HG03571 (cell line): ENCODE results near the gene EVPL.
"Not testable (repeated sequence)": the region's sequence is repeated elsewhere in the genome, so short reads cannot be mapped to it uniquely, and the experiment has no call there.

Experiments used
- ATAC-seq: cut with Tn5 transposase; IDR thresholded peaks from one replicate; pipeline ENCODE4 v1.9.1; 2021; ENCODE audit not compliant: unreplicated experiment

EVPL gene

GRCh38 chr17:76048025-76048605, 21.0 kb upstream of the EVPL start:
- ATAC-seq: no peak

DNA sequence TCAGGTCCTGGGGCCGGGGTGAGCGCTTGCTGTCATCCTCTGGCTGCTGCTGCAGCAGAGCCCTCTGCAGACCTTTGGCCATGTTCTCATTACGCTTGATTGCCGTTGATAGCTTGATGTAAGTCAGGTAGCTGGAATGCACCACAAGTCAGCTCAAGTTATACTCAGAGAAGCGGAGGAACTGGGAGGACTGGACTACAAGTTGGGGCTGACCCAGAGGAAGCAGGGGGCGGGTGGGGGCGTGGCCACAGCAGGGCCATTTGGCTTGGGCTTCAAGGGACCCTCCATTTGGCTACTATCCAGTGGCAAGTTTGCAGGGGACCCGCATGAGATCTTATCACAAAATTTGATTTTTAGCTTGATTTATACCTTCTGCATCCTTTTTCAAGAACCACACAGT, 19.0 kb upstream of the EVPL start:
- no peak for ATAC-seq

DNA sequence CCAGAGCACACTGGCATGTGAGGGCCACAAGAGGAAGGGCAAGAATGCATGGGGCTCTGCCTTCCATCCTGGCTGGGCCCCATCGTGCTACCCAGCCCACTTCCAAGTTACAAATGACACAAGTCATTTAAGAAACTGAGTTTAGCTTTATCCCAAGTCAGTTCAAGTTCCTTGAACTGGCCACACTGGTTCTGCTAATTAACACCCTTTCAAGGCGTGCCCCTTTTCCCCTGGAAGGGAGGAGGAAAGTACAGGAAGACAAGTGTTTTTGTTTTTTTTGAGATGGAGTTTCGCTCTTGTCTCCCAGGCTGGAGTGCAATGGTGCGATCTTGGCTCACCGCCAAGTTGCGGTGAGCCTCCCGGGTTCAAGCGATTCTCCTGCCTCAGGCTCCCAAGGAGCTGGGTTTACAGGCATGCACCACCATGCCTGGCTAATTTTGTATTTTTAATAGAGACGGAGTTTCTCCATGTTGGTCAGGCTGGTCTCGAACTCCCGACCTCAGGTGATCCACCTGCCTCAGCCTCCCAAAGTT, 17.4 kb upstream of the EVPL start:
- not testable (repeated sequence) for ATAC-seq

DNA sequence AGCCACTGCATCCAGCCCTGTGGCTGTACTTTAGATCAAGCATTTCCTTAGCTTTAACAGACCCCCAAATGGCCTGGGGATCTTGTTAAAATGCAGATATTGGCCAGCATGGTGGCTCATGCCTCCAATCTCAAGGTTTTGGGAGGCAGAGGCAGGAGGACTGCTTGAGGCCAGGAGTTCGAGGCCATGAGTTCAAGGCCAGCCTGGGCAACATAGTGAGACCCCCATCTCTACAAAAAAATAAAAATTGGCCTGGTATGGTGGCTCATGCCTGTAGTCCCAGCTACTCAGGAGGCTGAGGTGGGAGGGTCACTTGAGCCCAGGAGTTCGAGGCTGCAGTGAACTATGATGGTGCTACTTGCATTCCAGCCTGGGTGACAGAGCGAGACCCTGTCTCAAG, 15.8 kb upstream of the EVPL start:
- not testable (repeated sequence) for ATAC-seq

DNA sequence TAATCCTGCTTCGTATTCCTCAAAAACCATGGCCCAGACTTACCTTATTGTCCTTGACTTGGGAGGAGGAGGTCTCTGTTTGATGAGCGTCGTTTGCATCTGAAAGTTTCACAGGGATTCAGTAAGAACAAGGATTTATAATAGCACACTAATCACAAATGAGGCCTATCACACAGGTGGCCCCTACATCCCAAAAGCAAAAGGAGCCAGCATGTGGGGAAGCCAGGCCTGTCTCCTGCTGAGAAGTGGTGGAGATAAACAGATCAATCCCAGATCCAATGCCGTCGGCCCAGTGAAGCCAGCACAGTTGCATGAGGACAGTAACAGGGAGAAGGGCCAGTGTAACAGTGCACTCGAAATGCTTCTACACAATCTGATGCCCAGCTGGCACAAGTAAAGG, 13.3 kb upstream of the EVPL start:
- ATAC-seq: no peak

GRCh38 chr17:76039121-76039520, 12.0 kb upstream of the EVPL start:
- no peak for ATAC-seq

DNA sequence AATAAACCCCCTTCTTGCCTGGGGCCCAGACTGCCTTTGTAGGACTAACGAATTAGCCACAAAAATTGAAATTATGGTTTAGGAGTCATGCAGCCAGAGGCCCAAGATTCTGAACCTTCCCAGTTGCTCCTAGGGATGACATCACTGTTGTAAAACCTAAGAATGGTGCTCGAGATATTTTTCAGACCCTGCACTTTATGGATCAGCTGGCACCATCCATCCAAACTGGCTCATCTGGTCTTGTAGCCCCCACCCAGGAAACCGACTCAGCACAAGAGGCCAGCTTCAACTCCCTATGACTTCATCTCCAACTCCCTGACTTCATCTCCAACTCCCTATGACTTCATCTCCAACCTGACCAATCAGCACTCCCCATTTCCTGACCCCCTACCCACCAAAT, 10.9 kb upstream of the EVPL start:
- no peak for ATAC-seq

DNA sequence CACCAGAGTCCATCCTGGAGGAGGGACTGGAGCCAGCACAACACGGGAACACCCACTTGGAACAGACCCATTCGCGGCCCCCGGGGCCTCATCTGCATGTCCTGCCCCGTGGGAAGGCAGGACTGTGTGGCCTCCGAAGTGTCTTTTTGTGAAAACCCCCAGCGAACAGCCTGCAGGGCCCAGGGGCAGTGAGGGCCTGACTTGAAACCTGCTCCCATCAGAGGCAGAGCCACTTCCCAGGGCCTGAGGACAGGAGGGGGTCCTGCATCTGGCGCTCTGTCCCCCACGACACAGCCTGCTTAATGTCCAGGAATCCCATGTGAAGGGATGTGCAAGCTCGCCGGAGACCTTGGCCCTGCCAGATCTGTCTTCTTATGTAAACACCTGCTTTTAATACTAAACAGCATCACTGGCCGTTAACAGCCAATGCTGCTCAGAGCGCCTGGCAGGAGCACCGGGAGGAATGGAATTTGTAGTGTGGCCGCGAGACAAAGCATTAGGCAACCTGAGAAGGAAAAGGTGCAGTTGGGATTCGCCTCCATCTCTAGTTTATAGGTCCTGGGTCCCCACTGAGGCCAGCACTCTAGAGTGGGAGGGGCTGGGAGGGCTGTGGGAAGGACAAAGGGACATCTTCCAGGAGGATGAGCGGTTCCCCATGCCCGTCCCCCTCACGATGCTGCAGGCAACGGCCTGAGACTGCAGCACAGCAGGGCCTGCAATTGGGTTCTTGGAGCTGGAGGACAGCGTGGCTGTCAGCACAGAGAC, 9.6 kb upstream of the EVPL start:
- ATAC-seq: no peak

- no peak for ATAC-seq
Observed at GRCh38 chr17:76034428-76035350, 7.6 kb upstream of the EVPL start.

GRCh38 chr17:76033139-76033538, 6.0 kb upstream of the EVPL start:
- no peak for ATAC-seq

DNA sequence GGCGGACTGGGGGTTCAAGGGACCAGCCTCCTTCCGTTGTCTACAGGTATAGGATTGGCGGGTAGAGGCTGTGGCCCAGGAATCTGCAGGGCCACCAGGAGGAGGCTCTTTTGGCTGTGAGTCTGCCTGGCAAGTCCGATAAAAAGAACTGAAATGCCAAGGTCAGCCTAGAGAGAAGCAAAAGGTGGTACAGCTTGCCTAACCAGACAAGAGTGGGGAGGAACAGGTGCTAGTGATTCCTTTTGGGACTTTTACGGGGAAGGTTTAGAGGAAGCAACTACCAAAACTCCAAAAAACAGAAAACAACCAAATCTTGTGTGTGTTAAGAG, 5.6 kb upstream of the EVPL start:
- no peak for ATAC-seq

DNA sequence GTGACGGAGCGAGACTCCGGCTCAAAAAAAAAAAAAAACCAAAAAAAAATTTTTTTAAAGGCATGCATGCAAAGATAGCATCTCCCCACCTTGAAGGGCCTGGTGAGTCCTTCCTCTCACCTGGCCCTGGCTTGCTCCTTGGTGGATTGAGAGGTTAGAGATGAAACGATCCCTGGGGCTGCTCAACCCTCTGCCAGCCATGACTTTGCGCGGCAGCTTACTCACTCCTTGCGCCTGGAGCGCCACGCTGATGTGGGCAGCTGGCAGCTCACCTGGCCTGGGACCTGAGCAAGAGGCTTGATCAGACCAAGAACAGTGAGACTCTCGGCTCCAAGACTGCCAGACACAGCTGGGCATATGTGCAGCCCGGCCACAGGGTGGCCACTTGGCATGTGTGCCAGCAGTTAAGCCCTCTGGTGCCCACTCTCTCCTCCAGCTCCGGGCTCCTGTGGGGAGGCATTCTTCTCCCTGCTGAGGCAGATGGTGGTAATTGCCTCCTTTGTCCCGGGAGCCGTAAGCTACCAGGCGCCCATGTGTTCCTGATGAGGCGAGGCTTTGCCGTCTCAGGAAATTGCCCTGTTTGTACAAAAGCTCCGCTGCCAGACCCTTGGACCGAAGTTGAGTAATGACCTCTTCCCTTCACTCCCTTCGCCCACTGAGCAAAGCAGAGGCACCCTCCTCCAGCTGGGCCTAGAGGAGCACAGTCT, 5.1 kb upstream of the EVPL start:
- ATAC-seq: no peak

DNA sequence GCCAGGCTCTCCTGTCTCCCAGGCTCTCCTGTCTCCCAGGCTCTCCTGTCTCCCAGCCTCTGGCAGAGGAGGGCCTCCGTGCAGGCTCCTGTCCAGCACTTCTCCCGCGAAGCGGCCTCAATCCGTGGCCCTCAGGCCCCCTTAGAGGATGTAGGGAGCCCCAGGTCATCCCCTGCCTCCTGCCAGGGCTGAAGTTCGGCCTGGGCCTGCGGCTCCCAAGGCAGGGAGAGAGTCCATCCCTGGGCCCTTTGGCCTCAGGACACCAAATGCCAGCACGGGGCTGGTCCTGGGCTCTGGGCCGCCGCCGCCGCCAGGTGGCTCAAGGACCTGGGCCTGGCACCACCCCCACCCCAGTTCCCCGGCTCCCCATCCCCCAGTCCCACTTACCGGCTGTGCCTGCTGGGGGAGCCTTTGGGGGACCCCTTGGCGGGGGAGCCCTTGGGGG, 370 bp downstream of the EVPL start:
- no peak for ATAC-seq

GRCh38 chr17:76025294-76025693, 1.8 kb downstream of the EVPL start:
- no peak for ATAC-seq

- ATAC-seq: no peak
Observed at GRCh38 chr17:76024353-76024752, 2.8 kb downstream of the EVPL start.

DNA sequence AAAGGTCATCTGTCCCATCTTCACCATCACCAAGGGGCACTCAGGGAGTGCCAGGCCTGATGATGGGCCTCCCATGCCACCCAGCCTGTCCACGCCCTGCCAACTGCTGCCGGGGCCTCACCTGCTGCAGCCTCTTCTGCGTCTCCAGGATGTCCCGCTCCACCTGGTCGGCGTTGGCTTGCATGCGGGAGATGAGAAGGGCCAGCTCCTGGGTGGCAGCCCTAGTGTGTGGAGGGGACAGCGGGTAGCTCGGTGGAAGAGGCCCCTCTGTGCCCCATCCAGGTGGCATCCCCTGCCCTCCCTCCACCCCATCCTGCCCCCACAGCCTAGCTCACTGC, 3.2 kb downstream of the EVPL start:
- no peak for ATAC-seq

DNA sequence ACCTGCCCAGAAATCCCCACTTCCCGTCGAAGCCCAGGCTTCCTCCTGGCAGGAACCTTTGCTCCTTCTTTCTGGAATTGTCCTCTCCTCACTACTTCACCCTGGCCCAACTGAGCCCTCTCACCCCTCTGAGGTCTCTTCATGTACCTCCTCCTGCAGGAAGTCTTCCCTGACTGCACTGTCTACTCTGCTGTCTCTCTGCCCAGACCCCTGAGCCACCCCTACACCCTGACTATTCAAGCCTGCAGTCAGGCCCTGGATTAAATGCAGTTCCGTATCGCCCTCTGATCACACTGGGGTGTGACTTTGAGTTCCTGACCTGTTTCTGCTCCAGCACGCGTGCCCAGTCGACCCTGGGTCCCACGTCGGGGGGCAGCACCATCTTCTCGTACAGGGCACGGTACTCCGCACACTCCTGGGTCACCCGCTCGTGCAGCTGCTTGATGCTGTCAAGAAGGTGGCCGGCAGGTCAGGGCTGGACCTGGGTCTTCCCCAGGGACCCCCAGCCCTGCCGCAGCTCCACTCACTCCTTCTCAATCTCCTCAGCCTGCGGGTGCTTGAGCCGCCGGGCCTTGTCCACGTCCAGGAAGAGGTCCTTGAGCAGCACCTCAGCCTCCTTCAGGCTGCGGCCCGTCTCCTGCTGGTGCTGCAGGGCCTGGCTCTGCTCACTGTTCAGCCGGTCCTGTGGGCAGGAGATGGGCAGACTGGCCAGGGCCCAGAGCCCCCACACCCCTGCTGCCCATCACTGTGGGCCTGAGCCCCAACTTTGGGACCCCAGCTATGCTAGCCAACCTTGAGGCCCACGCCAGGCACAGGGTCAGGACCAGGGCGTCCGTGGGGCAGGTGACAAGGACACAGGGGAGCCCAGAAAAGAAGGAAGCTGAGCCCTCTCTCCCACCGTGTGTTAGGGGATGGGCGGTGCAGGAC, 3.9 kb downstream of the EVPL start:
- ATAC-seq: no peak

- no peak for ATAC-seq
Observed at GRCh38 chr17:76022285-76022684, 4.8 kb downstream of the EVPL start.

- ATAC-seq: no peak
Observed at GRCh38 chr17:76019833-76020467, 7.2 kb downstream of the EVPL start.

GRCh38 chr17:76018801-76019200, 8.3 kb downstream of the EVPL start:
- no peak for ATAC-seq
